AG10803 (cell line): ENCODE data around the gene WDTC1.

Experiments used
- DNase-seq: peaks from one replicate; pipeline ENCODE4 v3.0.0; 2010; ENCODE audit warnings: low read depth
- H3K4me3 ChIP-seq: 2 replicates; pipeline ENCODE4 v1.5.1; 2011; ENCODE audit warnings: mild to moderate bottlenecking, low read length, control low read depth
- CTCF ChIP-seq: conservative IDR thresholded peaks from 2 replicates; pipeline ENCODE4 v1.5.1; 2011; ENCODE audit warnings: mild to moderate bottlenecking, low read length, control low read depth, inconsistent platforms

The WDTC1 gene

GRCh38 chr1:27356619-27357280, 122.3 kb downstream of the WDTC1 start:
- H3K4me3 ChIP-seq, result no peak overlapping the region
- DNase-seq, result no peak
- no peak for TF ChIP-seq CTCF

- DNase-seq, result peak; percentile 33
- H3K4me3 ChIP-seq, result no peak overlapping the region
- peak; percentile 78 for TF ChIP-seq CTCF
Observed at GRCh38 chr1:27357281-27358037, 123.0 kb downstream of the WDTC1 start.
